DND-41 (cell line): Measurements from ENCODE around the gene TAGLN2.
A peak's percentile ranks its signal among the peaks of the same experiment; 100 is the strongest.

ENCODE experiments used
- ATAC-seq: fragments of 200-7000 bp; cut with Tn5 transposase; 3 replicates; pipeline ENCODE4 v1.9.1; 2021; ENCODE audit warnings: low read depth; ENCODE audit not compliant: insufficient read depth
- DNase-seq: peaks from one replicate; pipeline ENCODE4 v3.0.0-alpha.2; 2020
- H2AFZ ChIP-seq: 2 replicates; pipeline ENCODE4 v1.6.0; 2012; ENCODE audit warnings: low read depth, low read length
- H3K27ac ChIP-seq: 2 replicates; pipeline ENCODE4 v1.5.1; 2012; ENCODE audit warnings: low read length, inconsistent platforms
- H3K27me3 ChIP-seq: fragments of 200-600 bp; sonication (generic); 2 replicates; pipeline ENCODE4 v1.6.0; 2012; ENCODE audit warnings: low read length, mild to moderate bottlenecking, inconsistent platforms; ENCODE audit not compliant: insufficient read depth, poor library complexity
- H3K36me3 ChIP-seq: 2 replicates; pipeline ENCODE4 v1.5.1; 2012; ENCODE audit warnings: low read length, inconsistent platforms; ENCODE audit not compliant: insufficient read depth
- H3K4me1 ChIP-seq: 2 replicates; pipeline ENCODE4 v1.5.1; 2012; ENCODE audit warnings: mild to moderate bottlenecking, low read length; ENCODE audit not compliant: insufficient read depth
- H3K4me2 ChIP-seq: 2 replicates; pipeline ENCODE4 v1.6.0; 2012; ENCODE audit warnings: mild to moderate bottlenecking, moderate library complexity, low read length, inconsistent platforms; ENCODE audit not compliant: insufficient read depth
- H3K4me3 ChIP-seq, 2 experiments: fragments of 200-600 bp in 1 of 2; shearing (Covaris generic) in 1 of 2; 2 replicates each; pipeline ENCODE4 v1.5.1; 2012 to 2016; ENCODE audit warnings: inconsistent platforms in 2 of 2, low read length in 2 of 2, mild to moderate bottlenecking in 2 of 2, low read depth in 1 of 2, moderate library complexity in 1 of 2
- H3K79me2 ChIP-seq: 2 replicates; pipeline ENCODE4 v1.6.0; 2012; ENCODE audit warnings: low read length, inconsistent platforms; ENCODE audit not compliant: insufficient read depth
- H3K9ac ChIP-seq: 2 replicates; pipeline ENCODE4 v1.6.0; 2012; ENCODE audit warnings: low read depth, mild to moderate bottlenecking, inconsistent platforms, low read length, moderate library complexity
- H3K9me3 ChIP-seq: 2 replicates; pipeline ENCODE4 v1.5.1; 2012; ENCODE audit warnings: low read length, moderate library complexity, mild to moderate bottlenecking, inconsistent platforms; ENCODE audit not compliant: insufficient read depth, severe bottlenecking
- H4K20me1 ChIP-seq: 2 replicates; pipeline ENCODE4 v1.6.0; 2012; ENCODE audit warnings: low read length; ENCODE audit not compliant: insufficient read depth
- CTCF ChIP-seq: IDR thresholded peaks from 2 replicates; pipeline ENCODE4 v1.5.1; 2012; ENCODE audit warnings: borderline replicate concordance, low read length, moderate library complexity, mild to moderate bottlenecking; ENCODE audit not compliant: poor library complexity, severe bottlenecking; ENCODE audit errors: extremely low read depth
- EZH2 ChIP-seq: IDR thresholded peaks from 3 replicates; pipeline ENCODE4 v1.6.1; 2012; ENCODE audit warnings: borderline replicate concordance, low read depth, mild to moderate bottlenecking, moderate library complexity, low read length, inconsistent platforms; ENCODE audit not compliant: severe bottlenecking

Gene TAGLN2

GRCh38 chr1:159927211-159927848 is 2.0 kb upstream of the TAGLN2 start:
- H3K27ac ChIP-seq: no peak overlapping the region
- no peak overlapping the region for H3K9ac ChIP-seq
- no peak overlapping the region for H2AFZ ChIP-seq
- ATAC-seq (no peak), DNase-seq (no peak)
- H3K4me3 ChIP-seq: no peak overlapping the region
- no peaks in the 10 kb centered on the region for H3K36me3 ChIP-seq
- no peak overlapping the region for H3K4me2 ChIP-seq
- peaks cover 28% of the 10 kb centered on the region for H3K79me2 ChIP-seq
- H4K20me1 ChIP-seq: peaks cover 20% of the 10 kb centered on the region
- peaks cover 3% of the 10 kb centered on the region for H3K27me3 ChIP-seq
- TF ChIP-seq EZH2 (no peak), CTCF (no peak)
- H3K9me3 ChIP-seq: no peaks in the 10 kb centered on the region
- H3K4me1 ChIP-seq: peaks cover 40% of the 10 kb centered on the region

GRCh38 chr1:159925719-159926078 is 392 bp upstream of the TAGLN2 start:
- Histone ChIP-seq H3K4me1 (peaks cover 51% of the 10 kb centered on the region), H2AFZ (peak overlapping the region; percentile 76), H3K4me3 (peak overlapping the region; percentile 28 to 77; a peak in 3 of 4 replicates), H3K36me3 (peaks cover 2% of the 10 kb centered on the region; the same call in 1 of the 2 replicates), H3K79me2 (peaks cover 44% of the 10 kb centered on the region), H3K27me3 (peaks cover under 1% of the 10 kb centered on the region), H3K27ac (peak overlapping the region; percentile 9; the same call in 1 of the 2 replicates), H4K20me1 (peaks cover 36% of the 10 kb centered on the region), H3K4me2 (peak overlapping the region; percentile 88), H3K9ac (peak overlapping the region; percentile 74), H3K9me3 (no peaks in the 10 kb centered on the region)
- ATAC-seq (no peak; the same call in 2 of the 3 replicates), DNase-seq (no peak)
- TF ChIP-seq CTCF: no peak
- no peak for TF ChIP-seq EZH2

GRCh38 chr1:159924025-159924790 is 1.1 kb downstream of the TAGLN2 start:
- Histone ChIP-seq H3K4me2 (peak overlapping the region; percentile 88), H3K4me1 (peaks cover 51% of the 10 kb centered on the region), H3K27ac (peak overlapping the region; percentile 68), H3K79me2 (peaks cover 46% of the 10 kb centered on the region), H3K9me3 (no peaks in the 10 kb centered on the region), H3K36me3 (peaks cover 17% of the 10 kb centered on the region), H3K9ac (peak overlapping the region; percentile 74), H2AFZ (peak overlapping the region; percentile 76), H3K4me3 (peak overlapping the region; percentile 28 to 77), H3K27me3 (no peaks in the 10 kb centered on the region), H4K20me1 (peaks cover 51% of the 10 kb centered on the region)
- ATAC-seq (peak; percentile 40), DNase-seq (peak; percentile 51)
- TF ChIP-seq CTCF (no peak), EZH2 (no peak)
